ENCODE data around the gene MSI2. TPM values are rescaled to one million over a fixed set of nuclear protein-coding genes. Genes with fewer than 3 reads are reported as not detected.

The MSI2 gene
- polyA plus RNA-seq, 3 donors, result 7.4 to 10.7 (median 7.5) TPM

- no peak overlapping the region for H3K27ac ChIP-seq (ENCODE audit: low read depth, low read length)
- WGBS, 3 donors, result 61 to 75% (median 70%) methylated on average over 9 of the region's 9 CpGs
These were observed 151.2 kb downstream of the MSI2 start for GRCh38 chr17:57407287-57408070.

- H3K27ac ChIP-seq (ENCODE audit: low read depth, low read length), result no peak overlapping the region
These were observed 151.9 kb downstream of the MSI2 start for GRCh38 chr17:57408071-57408811.

GRCh38 chr17:57410169-57410568, 153.8 kb downstream of the MSI2 start:
- H3K27ac ChIP-seq (ENCODE audit: low read depth, low read length), result no peak overlapping the region
- WGBS, 3 donors, result 78 to 80% (median 79%) methylated on average over 6 of the region's 6 CpGs

More at GRCh38 chr17:57408071-57408811, 151.9 kb downstream of the MSI2 start:
- 60 to 69% (median 61%) methylated on average over 13 of the region's 13 CpGs for WGBS, 3 donors

GRCh38 chr17:57412520-57413096, 156.3 kb downstream of the MSI2 start:
- WGBS, 3 donors, result 20 to 29% (median 27%) methylated on average over 2 of the region's 2 CpGs

GRCh38 chr17:57413848-57414651, 157.7 kb downstream of the MSI2 start:
- 91 to 94% (median 91%) methylated on average over 9 of the region's 9 CpGs for WGBS, 3 donors
- H3K27ac ChIP-seq (ENCODE audit: low read depth, low read length), result no peak overlapping the region

More at GRCh38 chr17:57412520-57413096, 156.3 kb downstream of the MSI2 start:
- H3K27ac ChIP-seq (ENCODE audit: low read depth, low read length), result no peak overlapping the region

GRCh38 chr17:57415751-57416207, 159.5 kb downstream of the MSI2 start:
- no peak overlapping the region for H3K27ac ChIP-seq (ENCODE audit: low read depth, low read length)
- 59 to 81% (median 59%) methylated on average over 3 of the region's 3 CpGs for WGBS, 3 donors

GRCh38 chr17:57416369-57416768, 160.0 kb downstream of the MSI2 start:
- 71 to 90% (median 78%) methylated on average over 7 of the region's 7 CpGs for WGBS, 3 donors
- no peak overlapping the region for H3K27ac ChIP-seq (ENCODE audit: low read depth, low read length)

GRCh38 chr17:57417956-57418355, 161.6 kb downstream of the MSI2 start:
- 82 to 88% (median 87%) methylated on average over 7 of the region's 7 CpGs for WGBS, 3 donors
- no peak overlapping the region for H3K27ac ChIP-seq (ENCODE audit: low read depth, low read length)

GRCh38 chr17:57418463-57419246, 162.3 kb downstream of the MSI2 start:
- WGBS, 3 donors, result 52 to 71% (median 63%) methylated on average over 7 of the region's 7 CpGs
- no peak overlapping the region for H3K27ac ChIP-seq (ENCODE audit: low read depth, low read length)

- no peak overlapping the region for H3K27ac ChIP-seq (ENCODE audit: low read depth, low read length)
- WGBS, 3 donors, result 86 to 95% (median 94%) methylated on average over 11 of the region's 11 CpGs
These were observed 163.7 kb downstream of the MSI2 start for GRCh38 chr17:57419940-57420550.

- 84 to 88% (median 86%) methylated on average over 20 of the region's 20 CpGs for WGBS, 3 donors
- no peak overlapping the region for H3K27ac ChIP-seq (ENCODE audit: low read depth, low read length)
These were observed 164.7 kb downstream of the MSI2 start for GRCh38 chr17:57420734-57421717.

GRCh38 chr17:57422574-57423164, 166.3 kb downstream of the MSI2 start:
- H3K27ac ChIP-seq (ENCODE audit: low read depth, low read length), result no peak overlapping the region
- 85 to 89% (median 86%) methylated on average over 9 of the region's 9 CpGs for WGBS, 3 donors

GRCh38 chr17:57423541-57423940, 167.2 kb downstream of the MSI2 start:
- H3K27ac ChIP-seq (ENCODE audit: low read depth, low read length), result no peak overlapping the region
- 63 to 82% (median 70%) methylated on average over 6 of the region's 6 CpGs for WGBS, 3 donors

- 97 to 98% (median 98%) methylated on average over 2 of the region's 2 CpGs for WGBS, 3 donors
- H3K27ac ChIP-seq (ENCODE audit: low read depth, low read length), result no peak overlapping the region
These were observed 167.9 kb downstream of the MSI2 start for GRCh38 chr17:57424273-57424672.

GRCh38 chr17:57424777-57425188, 168.5 kb downstream of the MSI2 start:
- no peak overlapping the region for H3K27ac ChIP-seq (ENCODE audit: low read depth, low read length)
- 38 to 86% (median 45%) methylated on average over 5 of the region's 5 CpGs for WGBS, 3 donors

GRCh38 chr17:57425431-57425830, 169.1 kb downstream of the MSI2 start:
- 77 to 86% (median 83%) methylated on average over 5 of the region's 5 CpGs for WGBS, 3 donors

More at GRCh38 chr17:57425431-57425830, 169.1 kb downstream of the MSI2 start:
- H3K27ac ChIP-seq (ENCODE audit: low read depth, low read length), result no peak overlapping the region
